HCT116 (cell line): ENCODE data around the gene RIMBP2. TPM values are rescaled to one million over a fixed set of nuclear protein-coding genes. Genes with fewer than 3 reads are reported as not detected.

ENCODE experiments used
- ATAC-seq: fragments of 200-7000 bp; cut with Tn5 transposase; 2 replicates; pipeline ENCODE4 v1.9.1; 2020; ENCODE audit warnings: mild to moderate bottlenecking, moderate library complexity
- BruUV-seq: library from RNA; stranded (reverse); fragments of 400-500 nt; replicated peaks from 2 replicates; lab custom pipeline; 2021; lab: Mats Ljungman, UMichigan
- CTCF ChIA-PET: fragments of 300-600 bp; sonication (Branson Sonifier 250); formaldehyde crosslinking; loops from one replicate; lab custom pipeline; 2021; ENCODE audit warnings: antibody characterized with exemption; lab: Charles Lee
- POLR2A ChIA-PET: fragments of 300-600, 350-600 bp; sonication (Branson Sonifier 250); formaldehyde crosslinking; loops from one replicate; lab custom pipeline; 2021; ENCODE audit warnings: antibody characterized with exemption; lab: Charles Lee
- RAD21 ChIA-PET, 2 experiments: fragments of 300-600 bp; sonication (Branson Sonifier 250); formaldehyde crosslinking; loops; one replicate each; lab custom pipeline; 2023; ENCODE audit warnings: low total read pairs in 2 of 2; ENCODE audit not compliant: uncharacterized antibody in 2 of 2, unreplicated experiment in 2 of 2, low non-redundant PET in 1 of 2; lab: Charles Lee
- DNase-seq: peaks from one replicate; pipeline ENCODE4 v3.0.0-alpha.2; 2010; ENCODE audit warnings: low read depth, low spot score
- H2AFZ ChIP-seq: fragments of 200-600 bp; shearing (Covaris generic), sonication (generic); 2 replicates; pipeline ENCODE4 v1.6.1; 2017; ENCODE audit warnings: low read depth, mixed run types, mixed read lengths, antibody characterized with exemption, low read length; ENCODE audit not compliant: poor library complexity, severe bottlenecking
- H3K27ac ChIP-seq: 2 replicates; pipeline ENCODE4 v1.5.1; 2012; ENCODE audit warnings: low read depth, low read length
- H3K27me3 ChIP-seq: fragments of 200-600 bp; sonication (generic); 2 replicates; pipeline ENCODE4 v1.6.1; 2016; ENCODE audit warnings: mixed run types, low read length, mixed read lengths; ENCODE audit not compliant: insufficient read depth
- H3K36me3 ChIP-seq, 2 experiments: fragments of 200-500 bp in 1 of 2; fragments of 200-600 bp in 1 of 2; sonication (Bioruptor generic) in 1 of 2; sonication (generic) in 1 of 2; 2 replicates each; pipeline versions ENCODE4 v1.5.1 to v1.6.1; 2014 to 2016; ENCODE audit warnings: low read length in 2 of 2, inconsistent platforms in 1 of 2, mixed read lengths in 1 of 2, mixed run types in 1 of 2; ENCODE audit not compliant: insufficient read depth in 2 of 2, control insufficient read depth in 1 of 2
- H3K4me1 ChIP-seq, 2 experiments: fragments of 200-600 bp in 1 of 2; sonication (generic) in 1 of 2; 2 replicates each; pipeline versions ENCODE4 v1.5.1 to v1.6.1; 2012 to 2017; ENCODE audit warnings: low read length in 2 of 2, inconsistent platforms in 1 of 2, mild to moderate bottlenecking in 1 of 2, mixed read lengths in 1 of 2, mixed run types in 1 of 2, moderate library complexity in 1 of 2; ENCODE audit not compliant: insufficient read depth in 2 of 2, control insufficient read depth in 1 of 2
- H3K4me2 ChIP-seq: fragments of 200-600 bp; sonication (generic); 2 replicates; pipeline ENCODE4 v1.6.1; 2017; ENCODE audit warnings: mixed run types, low read length, mixed read lengths
- H3K4me3 ChIP-seq, 2 experiments: fragments of 200-600 bp in 1 of 2; sonication (generic) in 1 of 2; replicated peaks in 1 of 2; 2 replicates each; pipeline ENCODE4 v1.5.1; 2011 to 2016; ENCODE audit warnings: low read length in 2 of 2, control low read depth in 1 of 2, low read depth in 1 of 2, mild to moderate bottlenecking in 1 of 2, mixed read lengths in 1 of 2, mixed run types in 1 of 2
- H3K79me2 ChIP-seq: fragments of 200-600 bp; sonication (generic); 2 replicates; pipeline ENCODE4 v1.6.1; 2017; ENCODE audit warnings: mild to moderate bottlenecking, mixed run types, low read length, moderate library complexity, mixed read lengths; ENCODE audit not compliant: insufficient read depth
- H3K9ac ChIP-seq: fragments of 200-600 bp; sonication (generic); 2 replicates; pipeline ENCODE4 v1.6.1; 2016; ENCODE audit warnings: low read length, mixed read lengths
- H3K9me2 ChIP-seq: fragments of 200-600 bp; sonication (generic), shearing (Covaris generic); 2 replicates; pipeline ENCODE4 v1.6.1; 2017; ENCODE audit warnings: mixed run types, mild to moderate bottlenecking, moderate library complexity; ENCODE audit not compliant: insufficient read depth
- H3K9me3 ChIP-seq, 2 experiments: fragments of 200-500 bp in 1 of 2; fragments of 200-600 bp in 1 of 2; sonication (Bioruptor generic) in 1 of 2; sonication (generic) in 1 of 2; 2 replicates each; pipeline ENCODE4 v1.6.1; 2014 to 2017; ENCODE audit warnings: low read length in 2 of 2, mixed read lengths in 2 of 2, inconsistent platforms in 1 of 2, low read depth in 1 of 2, mild to moderate bottlenecking in 1 of 2, mixed run types in 1 of 2, moderate library complexity in 1 of 2; ENCODE audit not compliant: control insufficient read depth in 1 of 2, insufficient read depth in 1 of 2
- H4K20me1 ChIP-seq: fragments of 200-600 bp; sonication (generic), shearing (Covaris generic); 2 replicates; pipeline ENCODE4 v1.6.1; 2017; ENCODE audit warnings: mixed run types, mild to moderate bottlenecking, moderate library complexity; ENCODE audit not compliant: insufficient read depth
- CBX3 ChIP-seq: IDR thresholded peaks from 2 replicates; pipeline ENCODE4 v1.6.1; 2012; ENCODE audit warnings: low read depth
- CEBPB ChIP-seq: IDR thresholded peaks from 2 replicates; pipeline ENCODE4 v1.6.1; 2012; ENCODE audit warnings: low read depth
- EGR1 ChIP-seq: IDR thresholded peaks from 2 replicates; pipeline ENCODE4 v1.6.1; 2012; ENCODE audit warnings: low read depth
- ELF1 ChIP-seq: IDR thresholded peaks from 2 replicates; pipeline ENCODE4 v1.6.1; 2012; ENCODE audit warnings: low read depth, borderline replicate concordance
- EZH2phosphoT487 ChIP-seq: fragments of 200-600 bp; IDR thresholded peaks from 2 replicates; pipeline ENCODE4 v1.6.1; 2018; ENCODE audit warnings: antibody characterized with exemption, borderline replicate concordance
- JUND ChIP-seq: IDR thresholded peaks from 2 replicates; pipeline ENCODE4 v1.6.1; 2012
- MAX ChIP-seq: IDR thresholded peaks from 2 replicates; pipeline ENCODE4 v1.6.1; 2012
- REST ChIP-seq: IDR thresholded peaks from 2 replicates; pipeline ENCODE4 v1.6.1; 2012; ENCODE audit warnings: low read depth
- SP1 ChIP-seq: IDR thresholded peaks from 2 replicates; pipeline ENCODE4 v1.6.1; 2012; ENCODE audit warnings: low read depth
- SRF ChIP-seq: IDR thresholded peaks from 2 replicates; pipeline ENCODE4 v1.6.1; 2012; ENCODE audit warnings: low read depth
- YY1 ChIP-seq: IDR thresholded peaks from 2 replicates; pipeline ENCODE4 v1.6.1; 2011; ENCODE audit warnings: low read length, low read depth, moderate library complexity, mild to moderate bottlenecking; ENCODE audit not compliant: insufficient replicate concordance; ENCODE audit errors: extremely low read depth
- ZFX ChIP-seq: fragments of 450-650 bp; IDR thresholded peaks from 2 replicates; pipeline ENCODE4 v1.6.1; 2017
- intact Hi-C: fragments of 100-400 bp; cut with micrococcal nuclease; formaldehyde crosslinking; loops from 2 replicates; pipeline ENCODE4 v1.10.0; 2022
- total RNA-seq: library from RNA; stranded (reverse); gene quantifications from one replicate; pipeline ENCODE4 v1.2.1, GENCODE V29; 2021; ENCODE audit not compliant: unreplicated experiment

Gene RIMBP2
- total RNA-seq, 1 experiment from 2014 or later, result not detected

GRCh38 chr12:130481392-130481879 is 234.7 kb downstream of the RIMBP2 start (continued):
- TF ChIP-seq CBX3 (no peak), EZH2phosphoT487 (no peak), ZFX (no peak), JUND (no peak), YY1 (no peak), ELF1 (no peak)

GRCh38 chr12:130480887-130481286 is 235.2 kb downstream of the RIMBP2 start:
- ChIA-PET RAD21 (no interaction called here), CTCF (no interaction called here), POLR2A (no interaction called here)
- intact Hi-C loops, result no loop called here
- H3K4me2 ChIP-seq, result no peak overlapping the region
- DNase-seq, result no peak
- no peak overlapping the region for H3K27ac ChIP-seq
- no TSS peak for BruUV-seq
- H3K9me2 ChIP-seq, result no peaks in the 10 kb centered on the region
- H2AFZ ChIP-seq, result no peak overlapping the region
- no peaks in the 10 kb centered on the region for H4K20me1 ChIP-seq
- H3K79me2 ChIP-seq, result no peaks in the 10 kb centered on the region
- no peaks in the 10 kb centered on the region for H3K9me3 ChIP-seq
- no peak overlapping the region for H3K4me3 ChIP-seq
- no peaks in the 10 kb centered on the region for H3K36me3 ChIP-seq
- 0 out of 2 replicates have a peak, but pooled peaks cover 4% of the 10 kb centered on the region for H3K27me3 ChIP-seq
- no peak for ATAC-seq
- H3K9ac ChIP-seq, result no peak overlapping the region
- no peak for TF ChIP-seq SP1
- TF ChIP-seq MAX, result no peak
- no peak for TF ChIP-seq CEBPB
- no peak for TF ChIP-seq SRF
- no peak for TF ChIP-seq REST
- TF ChIP-seq JUND, result no peak
- no peak for TF ChIP-seq YY1
- no peak for TF ChIP-seq EGR1
- no peaks in the 10 kb centered on the region for H3K4me1 ChIP-seq
